ENCODE measurements around the gene KIF1A.
"Not testable (repeated sequence)": the region's sequence is repeated elsewhere in the genome, so short reads cannot be mapped to it uniquely, and the experiment has no call there.

The KIF1A gene

GRCh38 chr2:240782221-240782885, 37.7 kb downstream of the KIF1A start:
- DNase-seq (ENCODE audit: low spot score): no peak
- TF ChIP-seq, protein P1, sequence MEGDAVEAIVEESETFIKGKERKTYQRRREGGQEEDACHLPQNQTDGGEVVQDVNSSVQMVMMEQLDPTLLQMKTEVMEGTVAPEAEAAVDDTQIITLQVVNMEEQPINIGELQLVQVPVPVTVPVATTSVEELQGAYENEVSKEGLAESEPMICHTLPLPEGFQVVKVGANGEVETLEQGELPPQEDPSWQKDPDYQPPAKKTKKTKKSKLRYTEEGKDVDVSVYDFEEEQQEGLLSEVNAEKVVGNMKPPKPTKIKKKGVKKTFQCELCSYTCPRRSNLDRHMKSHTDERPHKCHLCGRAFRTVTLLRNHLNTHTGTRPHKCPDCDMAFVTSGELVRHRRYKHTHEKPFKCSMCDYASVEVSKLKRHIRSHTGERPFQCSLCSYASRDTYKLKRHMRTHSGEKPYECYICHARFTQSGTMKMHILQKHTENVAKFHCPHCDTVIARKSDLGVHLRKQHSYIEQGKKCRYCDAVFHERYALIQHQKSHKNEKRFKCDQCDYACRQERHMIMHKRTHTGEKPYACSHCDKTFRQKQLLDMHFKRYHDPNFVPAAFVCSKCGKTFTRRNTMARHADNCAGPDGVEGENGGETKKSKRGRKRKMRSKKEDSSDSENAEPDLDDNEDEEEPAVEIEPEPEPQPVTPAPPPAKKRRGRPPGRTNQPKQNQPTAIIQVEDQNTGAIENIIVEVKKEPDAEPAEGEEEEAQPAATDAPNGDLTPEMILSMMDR (IDR thresholded peaks at IDR 0.05): no peak
- Histone ChIP-seq H3K4me3 (no peak overlapping the region), H3K27ac (no peak overlapping the region)

- TF ChIP-seq, protein P1 (IDR thresholded peaks at IDR 0.05): no peak
- no peak for DNase-seq (ENCODE audit: low spot score)
- Histone ChIP-seq H3K27ac (no peak overlapping the region), H3K4me3 (no peak overlapping the region)
These were observed 38.4 kb downstream of the KIF1A start for GRCh38 chr2:240781471-240782220.

DNA sequence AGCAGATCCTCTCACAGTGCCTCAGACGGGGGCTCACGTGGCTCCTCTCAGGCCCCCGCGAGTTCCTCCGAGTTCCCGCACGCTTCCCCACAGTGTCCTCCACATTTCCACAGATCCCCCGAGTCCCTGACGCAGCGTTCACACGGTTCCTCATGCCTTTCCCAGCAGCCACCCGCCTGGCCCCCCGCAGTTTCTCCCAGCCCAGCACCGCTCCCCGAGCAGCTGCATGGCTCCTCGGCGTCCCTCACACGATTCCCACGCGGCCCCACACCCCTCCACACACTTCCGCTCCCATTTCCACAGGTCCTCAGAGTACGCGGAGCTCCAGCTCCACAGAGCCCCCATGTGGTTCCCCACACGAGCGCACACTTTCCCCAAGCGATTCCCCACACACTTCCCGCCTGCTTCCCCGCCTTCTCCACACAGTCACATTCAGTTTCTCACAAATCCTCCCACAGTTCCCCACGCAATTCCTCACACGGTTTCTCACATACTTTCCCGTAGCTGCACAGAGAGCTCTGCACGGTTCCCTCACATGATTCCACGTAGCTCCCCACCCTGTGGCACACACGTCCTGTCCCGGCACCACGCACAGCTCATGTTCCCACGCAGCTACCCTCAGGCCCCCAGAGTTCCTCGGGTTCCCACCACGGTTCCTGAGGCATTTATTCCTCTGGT, 39.9 kb downstream of the KIF1A start:
- no peak overlapping the region for H3K4me3 ChIP-seq
- TF ChIP-seq, protein P1 (IDR thresholded peaks at IDR 0.05): no peak
- DNase-seq (ENCODE audit: low spot score): no peak
- no peak overlapping the region for H3K27ac ChIP-seq

DNA sequence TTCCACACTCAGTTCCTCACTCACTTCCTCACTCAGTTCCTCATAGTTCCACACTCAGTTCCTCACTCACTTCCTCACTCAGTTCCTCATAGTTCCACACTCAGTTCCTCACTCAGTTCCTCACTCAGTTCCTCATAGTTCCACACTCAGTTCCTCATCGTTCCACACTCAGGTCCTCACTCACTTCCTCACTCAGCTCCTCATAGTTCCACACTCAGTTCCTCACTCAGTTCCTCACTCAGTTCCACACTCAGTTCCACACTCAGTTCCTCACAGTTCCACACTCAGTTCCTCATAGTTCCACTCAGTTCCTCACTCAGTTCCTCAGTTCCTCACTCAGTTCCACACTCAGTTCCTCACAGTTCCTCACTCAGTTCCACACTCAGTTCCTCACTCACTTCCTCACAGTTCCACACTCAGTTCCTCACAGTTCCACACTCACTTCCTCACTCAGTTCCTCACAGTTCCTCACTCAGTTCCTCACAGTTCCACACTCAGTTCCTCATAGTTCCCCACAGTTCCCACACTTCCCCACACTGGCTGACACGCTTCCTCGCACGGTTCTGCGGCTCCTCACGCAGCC, 40.7 kb downstream of the KIF1A start:
- H3K4me3 ChIP-seq; DNase-seq (ENCODE audit: low spot score); H3K27ac ChIP-seq: not testable (repeated sequence)

GRCh38 chr2:240778426-240778825, 41.6 kb downstream of the KIF1A start:
- H3K27ac ChIP-seq: no peak overlapping the region
- DNase-seq (ENCODE audit: low spot score): no peak
- TF ChIP-seq, protein P1 (IDR thresholded peaks at IDR 0.05): no peak
- no peak overlapping the region for H3K4me3 ChIP-seq

GRCh38 chr2:240777456-240778212, 42.4 kb downstream of the KIF1A start:
- Histone ChIP-seq H3K27ac (no peak overlapping the region), H3K4me3 (no peak overlapping the region)
- DNase-seq (ENCODE audit: low spot score): no peak
- TF ChIP-seq, protein P1 (IDR thresholded peaks at IDR 0.05): no peak

GRCh38 chr2:240775905-240776304, 44.1 kb downstream of the KIF1A start:
- no peak for DNase-seq (ENCODE audit: low spot score)
- H3K4me3 ChIP-seq: no peak overlapping the region
- no peak overlapping the region for H3K27ac ChIP-seq
- TF ChIP-seq, protein P1 (IDR thresholded peaks at IDR 0.05): no peak

Measured in coronary artery (tissue), 2 donors.